Neural progenitor cell (in vitro differentiated cells): ENCODE data around the gene S1PR3. TPM values are rescaled to one million over a fixed set of nuclear protein-coding genes. Genes with fewer than 3 reads are reported as not detected.

Experiments
- DNase-seq: peaks from one replicate; pipeline ENCODE4 v3.0.0-alpha.2; 2016; ENCODE audit warnings: low spot score
- H2AFZ ChIP-seq: fragments of 200-600 bp; sonication (generic); replicated peaks from 2 replicates; pipeline ENCODE4 v1.6.1; 2016; ENCODE audit warnings: antibody characterized with exemption
- H3F3A ChIP-seq: fragments of 200-600 bp; sonication (generic); 2 replicates; pipeline ENCODE4 v1.6.1; 2016; ENCODE audit warnings: antibody characterized with exemption, low read depth
- H3K27ac ChIP-seq: fragments of 200-600 bp; sonication (generic); 2 replicates; pipeline ENCODE4 v1.5.1; 2016; ENCODE audit warnings: mild to moderate bottlenecking
- H3K27me3 ChIP-seq: fragments of 200-600 bp; sonication (generic); 2 replicates; pipeline ENCODE4 v1.6.1; 2016; ENCODE audit warnings: mild to moderate bottlenecking, moderate library complexity
- H3K36me3 ChIP-seq: fragments of 200-600 bp; sonication (generic); 2 replicates; pipeline ENCODE4 v1.5.1; 2016
- H3K4me1 ChIP-seq: fragments of 200-600 bp; sonication (generic); 2 replicates; pipeline ENCODE4 v1.6.1; 2016; ENCODE audit warnings: mixed run types
- H3K4me2 ChIP-seq: fragments of 200-600 bp; sonication (generic); 2 replicates; pipeline ENCODE4 v1.6.1; 2016
- H3K4me3 ChIP-seq: fragments of 200-600 bp; sonication (generic); 2 replicates; pipeline ENCODE4 v1.5.1; 2016
- H3K79me2 ChIP-seq: fragments of 200-600 bp; sonication (generic); 2 replicates; pipeline ENCODE4 v1.6.1; 2016; ENCODE audit warnings: low read depth
- H3K9ac ChIP-seq: fragments of 200-600 bp; sonication (generic); 2 replicates; pipeline ENCODE4 v1.6.1; 2016
- H3K9me3 ChIP-seq: fragments of 200-600 bp; sonication (generic); 2 replicates; pipeline ENCODE4 v1.5.1; 2016; ENCODE audit warnings: low read depth
- H4K20me1 ChIP-seq: fragments of 200-600 bp; sonication (generic); 2 replicates; pipeline ENCODE4 v1.6.1; 2016; ENCODE audit warnings: low read depth
- H3K27ac Mint-ChIP-seq: 3 replicates; pipeline ENCODE4 v1.8.0; 2021; ENCODE audit warnings: mixed read lengths
- H3K27me3 Mint-ChIP-seq: 2 replicates; pipeline ENCODE4 v1.8.0; 2022; ENCODE audit warnings: low read depth, mild to moderate bottlenecking, inconsistent platforms, moderate library complexity, mixed read lengths; ENCODE audit not compliant: insufficient read depth
- H3K36me3 Mint-ChIP-seq: 3 replicates; pipeline ENCODE4 v1.8.0; 2021; ENCODE audit warnings: mixed read lengths
- H3K4me1 Mint-ChIP-seq: 3 replicates; pipeline ENCODE4 v1.8.0; 2021; ENCODE audit warnings: mixed read lengths
- H3K4me3 Mint-ChIP-seq: 3 replicates; pipeline ENCODE4 v1.8.0; 2021; ENCODE audit warnings: mild to moderate bottlenecking, moderate library complexity, mixed read lengths
- H3K9me3 Mint-ChIP-seq: 3 replicates; pipeline ENCODE4 v1.8.0; 2020; ENCODE audit warnings: mixed read lengths
- CTCF ChIP-seq: fragments of 200-600 bp; sonication (generic); IDR thresholded peaks from 2 replicates; pipeline ENCODE4 v1.5.1; 2017; ENCODE audit warnings: antibody characterized with exemption, mild to moderate bottlenecking
- EZH2 ChIP-seq: fragments of 200-600 bp; sonication (generic); IDR thresholded peaks from 2 replicates; pipeline ENCODE4 v1.6.1; 2017; ENCODE audit warnings: antibody characterized with exemption, mild to moderate bottlenecking, moderate library complexity
- EZH2phosphoT487 ChIP-seq: fragments of 200-600 bp; sonication (generic); IDR thresholded peaks from 2 replicates; pipeline ENCODE4 v1.6.1; 2017; ENCODE audit warnings: antibody characterized with exemption
- total RNA-seq: library from RNA; depleted of rRNA; stranded (reverse); fragments of >200 nt; gene quantifications from 2 replicates; pipeline ENCODE4 v1.2.3, GENCODE V29; 2015; ENCODE audit warnings: low replicate concordance

The S1PR3 gene
- total RNA-seq, 1 donor from 2014 or later, result 21.6 TPM

DNA sequence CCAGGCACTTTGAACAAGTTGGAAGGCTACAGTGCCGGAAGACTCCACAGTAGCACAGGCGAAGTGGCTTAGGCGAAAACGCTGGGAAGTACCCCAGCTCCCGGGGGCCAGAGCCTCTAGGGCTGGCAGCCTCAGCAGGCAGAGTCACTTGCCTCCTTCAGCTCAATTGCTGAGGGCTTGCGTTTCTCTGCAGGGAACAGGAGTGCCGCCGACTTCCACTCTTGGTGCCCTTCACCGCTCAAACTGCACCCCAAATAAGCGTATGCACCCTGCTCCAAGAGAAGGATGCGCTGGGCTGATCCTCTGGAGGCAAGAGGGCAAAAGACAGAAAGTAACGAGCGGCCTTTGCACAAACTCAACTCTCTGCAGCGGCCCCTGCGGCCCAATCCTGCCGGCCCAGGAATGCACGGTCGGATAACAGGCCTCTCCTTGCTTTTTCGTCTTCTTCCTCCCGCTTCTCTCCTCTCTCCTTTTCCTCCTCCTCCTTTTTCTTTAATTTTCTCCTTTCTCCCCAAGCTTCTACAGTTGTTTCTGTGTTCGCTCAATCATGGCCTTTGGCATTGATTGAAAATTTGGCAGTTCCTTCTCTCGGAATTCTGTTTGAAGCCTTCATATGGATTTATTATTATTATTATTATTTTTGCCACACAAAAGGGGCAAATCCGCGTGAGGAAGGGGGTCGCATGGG, 1.1 kb upstream of the S1PR3 start:
- Histone ChIP-seq H3K27me3 (no peaks in the 10 kb centered on the region), H3K9me3 (no peaks in the 10 kb centered on the region), H3K36me3 (no peaks in the 10 kb centered on the region), H2AFZ (peak overlapping the region; percentile 63), H3K4me1 (peaks cover 32% of the 10 kb centered on the region), H4K20me1 (peaks cover 32% of the 10 kb centered on the region), H3K9ac (no peak overlapping the region), H3K4me3 (peak overlapping the region; percentile 95), H3K79me2 (peaks cover 38% of the 10 kb centered on the region), H3K4me2 (peak overlapping the region; percentile 98), H3F3A (peaks cover 16% of the 10 kb centered on the region), H3K27ac (peak overlapping the region; percentile 84)
- H3K4me3 Mint-ChIP-seq, result peak overlapping the region; percentile 97
- H3K27me3 Mint-ChIP-seq, result no peaks in the 10 kb centered on the region
- peaks cover 6% of the 10 kb centered on the region for H3K36me3 Mint-ChIP-seq
- H3K27ac Mint-ChIP-seq, result peak overlapping the region; percentile 59
- peak; percentile 73 for DNase-seq
- no peak for TF ChIP-seq EZH2phosphoT487
- no peak for TF ChIP-seq CTCF
- TF ChIP-seq EZH2, result no peak
- H3K4me1 Mint-ChIP-seq, result peaks cover 46% of the 10 kb centered on the region
- peaks cover 3% of the 10 kb centered on the region for H3K9me3 Mint-ChIP-seq

- Histone ChIP-seq H3K36me3 (no peaks in the 10 kb centered on the region), H3F3A (peaks cover 16% of the 10 kb centered on the region), H3K4me3 (peak overlapping the region; percentile 95), H3K79me2 (peaks cover 43% of the 10 kb centered on the region), H3K9ac (no peak overlapping the region), H3K27me3 (no peaks in the 10 kb centered on the region), H3K4me2 (peak overlapping the region; percentile 98), H3K4me1 (peaks cover 32% of the 10 kb centered on the region), H2AFZ (peak overlapping the region; percentile 63), H3K27ac (peak overlapping the region; percentile 84), H3K9me3 (no peaks in the 10 kb centered on the region), H4K20me1 (peaks cover 38% of the 10 kb centered on the region)
- DNase-seq, result peak; percentile 84
- H3K36me3 Mint-ChIP-seq, result peaks cover 11% of the 10 kb centered on the region
- peak overlapping the region; percentile 97 for H3K4me3 Mint-ChIP-seq
- peak overlapping the region; percentile 85 for H3K27ac Mint-ChIP-seq
- H3K27me3 Mint-ChIP-seq, result no peaks in the 10 kb centered on the region
- peaks cover 3% of the 10 kb centered on the region for H3K9me3 Mint-ChIP-seq
- TF ChIP-seq EZH2, result no peak
- TF ChIP-seq EZH2phosphoT487, result no peak
- TF ChIP-seq CTCF, result peak; percentile 43
- peaks cover 51% of the 10 kb centered on the region for H3K4me1 Mint-ChIP-seq
Observed at GRCh38 chr9:88990729-88991065, 571 bp upstream of the S1PR3 start.

DNA sequence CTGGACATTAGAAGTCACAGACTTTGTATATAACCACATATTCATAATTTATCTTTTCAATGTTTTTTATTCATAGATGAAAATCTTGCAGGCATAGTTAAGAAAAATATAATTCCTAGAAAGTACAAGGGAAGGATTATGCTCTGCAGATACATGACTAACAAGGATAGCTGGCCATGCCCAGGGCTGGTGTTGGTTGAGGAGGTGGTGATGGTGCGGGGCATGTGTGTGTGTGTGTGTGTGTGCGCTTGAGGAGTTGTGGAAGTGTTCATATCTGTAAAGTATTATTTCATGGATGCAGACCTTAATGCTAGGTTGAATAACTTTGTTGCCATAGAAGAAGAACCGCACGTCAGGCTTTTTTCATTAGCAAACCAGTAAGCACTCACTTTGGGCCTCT, 1.3 kb downstream of the S1PR3 start:
- H3K9me3 ChIP-seq, result no peaks in the 10 kb centered on the region
- Mint-ChIP-seq H3K9me3 (peaks cover under 1% of the 10 kb centered on the region), H3K4me3 (peak overlapping the region; percentile 97), H3K4me1 (peaks cover 66% of the 10 kb centered on the region), H3K27ac (no peak overlapping the region), H3K36me3 (peaks cover 25% of the 10 kb centered on the region), H3K27me3 (no peaks in the 10 kb centered on the region)
- DNase-seq, result no peak
- peaks cover 61% of the 10 kb centered on the region for H3K79me2 ChIP-seq
- no peak overlapping the region for H3K27ac ChIP-seq
- H3K4me3 ChIP-seq, result peak overlapping the region; percentile 95
- H3K27me3 ChIP-seq, result no peaks in the 10 kb centered on the region
- H3K9ac ChIP-seq, result peak overlapping the region; percentile 46
- peaks cover 32% of the 10 kb centered on the region for H3K4me1 ChIP-seq
- H2AFZ ChIP-seq, result no peak overlapping the region
- H3K36me3 ChIP-seq, result no peaks in the 10 kb centered on the region
- peaks cover 54% of the 10 kb centered on the region for H4K20me1 ChIP-seq
- peak overlapping the region; percentile 98 for H3K4me2 ChIP-seq
- peaks cover 16% of the 10 kb centered on the region for H3F3A ChIP-seq
- TF ChIP-seq EZH2, result no peak
- no peak for TF ChIP-seq EZH2phosphoT487
- no peak for TF ChIP-seq CTCF
